GM19099 (cell line): ENCODE data around the gene MIGA2.

Source experiments
- POLR2A ChIP-seq: IDR thresholded peaks from 3 replicates; pipeline ENCODE4 v1.6.1; 2011; ENCODE audit warnings: low read depth; ENCODE audit not compliant: insufficient read length; ENCODE audit errors: extremely low read depth

The MIGA2 gene

DNA sequence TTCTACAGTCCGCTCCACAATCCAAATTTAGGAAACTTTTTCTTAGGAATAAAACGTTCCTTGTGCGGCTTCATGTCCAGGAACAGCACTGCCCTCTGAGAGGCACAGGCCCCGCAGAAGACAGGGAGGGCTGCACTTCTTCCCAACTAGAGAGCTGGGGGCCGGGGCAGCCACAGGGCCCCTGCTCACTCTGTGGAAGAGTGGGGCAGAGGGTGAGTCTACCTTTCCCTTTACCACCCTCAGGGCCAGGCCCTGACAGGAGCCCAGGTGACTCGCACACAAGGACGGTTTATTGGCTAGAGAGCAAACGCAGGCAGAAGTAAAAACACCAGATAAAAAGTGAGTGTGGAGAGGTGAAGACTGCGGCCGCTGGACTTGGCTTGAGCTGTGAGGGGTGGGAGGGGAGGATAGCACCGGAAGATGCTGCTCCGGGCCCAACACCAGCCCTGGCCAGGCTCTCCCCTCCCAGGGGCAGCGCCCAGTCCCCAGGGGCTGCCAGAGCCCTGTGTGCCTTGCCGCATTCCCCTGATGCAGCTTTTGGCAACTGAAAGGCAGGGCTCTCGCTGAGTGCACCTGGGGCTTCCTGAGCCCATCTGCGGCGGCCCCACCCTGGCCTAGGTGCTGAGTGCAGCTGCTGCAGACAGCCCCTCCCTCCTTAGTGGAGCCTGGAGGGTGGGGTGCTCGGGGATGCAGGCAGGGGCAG, 28.5 kb upstream of the MIGA2 start:
- peak; percentile 19 for TF ChIP-seq POLR2A

GRCh38 chr9:129008469-129008965, 27.9 kb upstream of the MIGA2 start:
- TF ChIP-seq POLR2A, result no peak

DNA sequence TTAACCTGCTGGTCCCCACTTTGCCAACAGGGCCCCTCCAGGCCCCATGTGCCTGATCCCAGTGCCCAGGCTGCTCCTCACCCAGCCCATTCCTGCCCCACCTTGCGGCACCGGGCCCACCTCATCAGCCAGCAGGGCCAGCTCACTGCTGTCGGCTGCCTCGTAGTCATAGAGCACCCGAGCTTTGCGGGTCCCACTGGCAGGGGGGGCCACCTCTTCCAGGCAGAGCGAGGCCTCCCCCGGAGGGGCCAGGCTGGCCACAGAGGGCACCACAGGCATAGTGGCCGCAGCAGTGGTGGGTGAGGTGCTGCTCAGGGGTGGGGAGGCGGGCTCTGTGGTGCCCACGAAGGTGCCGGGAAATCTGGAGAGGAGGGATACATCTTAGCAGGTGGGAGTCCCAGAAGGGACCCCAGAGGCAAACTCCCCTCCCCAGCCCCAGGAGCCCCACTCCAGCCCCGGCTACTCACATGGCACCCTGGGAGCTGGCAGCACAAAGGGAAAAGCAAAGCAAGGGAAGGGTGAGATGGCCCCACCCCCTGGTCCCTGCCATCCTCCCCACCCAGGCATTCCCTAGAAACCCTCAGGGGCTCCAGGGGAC, 27.3 kb upstream of the MIGA2 start:
- TF ChIP-seq POLR2A, result no peak

DNA sequence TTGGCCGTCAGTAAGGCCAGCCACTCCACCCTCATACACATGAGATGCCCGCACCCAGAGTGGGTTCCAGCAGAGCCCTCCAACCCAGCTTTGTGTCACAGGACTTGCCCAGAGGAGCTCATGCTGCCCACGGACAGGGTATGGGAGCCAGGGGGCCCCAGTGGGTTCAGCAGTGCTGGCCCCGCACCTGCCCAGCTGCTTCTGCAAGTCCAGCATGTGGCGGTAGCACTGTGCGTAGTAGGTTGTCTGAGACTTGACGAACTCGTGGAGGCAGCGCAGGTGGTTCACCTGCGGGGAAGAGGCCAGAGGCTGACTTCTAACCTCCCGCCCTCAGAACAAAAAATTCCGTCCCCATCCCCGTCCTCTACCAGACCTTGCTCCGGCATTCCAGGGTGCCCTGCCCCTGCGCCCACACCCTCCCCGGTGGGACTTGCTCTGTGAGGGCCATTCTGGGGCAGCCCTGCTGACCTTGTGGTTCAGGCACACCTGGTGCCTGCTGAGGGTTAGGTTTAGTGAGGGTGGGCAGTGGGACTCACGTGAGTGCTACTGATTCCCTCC, 26.8 kb upstream of the MIGA2 start:
- no peak for TF ChIP-seq POLR2A

DNA sequence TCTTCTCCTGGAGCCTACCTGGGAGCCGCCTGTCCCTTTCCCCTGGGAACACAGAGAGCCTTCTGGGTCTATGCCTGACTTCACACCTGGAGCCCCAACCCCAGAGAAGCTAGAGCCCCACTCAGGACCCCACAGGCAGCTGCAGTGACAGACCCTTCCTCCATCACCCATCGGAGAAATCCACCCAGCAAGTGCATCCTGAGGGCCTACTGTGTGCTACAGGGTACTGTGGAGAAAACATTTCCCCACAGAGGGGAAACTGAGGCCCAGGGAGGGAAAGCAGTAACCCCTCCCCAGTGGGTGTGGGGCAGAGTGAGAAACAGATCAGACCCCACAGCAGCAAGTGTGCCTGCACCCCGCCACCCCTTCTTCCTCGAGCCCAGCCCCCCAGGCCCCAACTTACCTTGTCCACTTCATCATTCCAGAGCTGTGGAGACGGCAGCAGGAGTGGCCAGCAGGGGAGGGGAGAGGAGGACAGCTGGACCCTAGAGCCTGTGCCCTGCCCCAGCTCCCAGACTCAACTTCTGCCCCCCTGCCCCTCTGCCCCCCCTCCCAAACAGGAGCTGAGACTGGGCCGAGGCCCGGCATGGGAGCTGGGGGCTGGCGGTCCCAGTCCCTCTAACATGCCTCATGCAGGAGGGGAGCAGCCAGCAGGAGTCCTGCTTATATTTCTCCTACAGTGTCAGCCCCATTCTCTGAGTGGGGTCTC, 26.0 kb upstream of the MIGA2 start:
- TF ChIP-seq POLR2A, result no peak

GRCh38 chr9:129011170-129011569, 25.3 kb upstream of the MIGA2 start:
- no peak for TF ChIP-seq POLR2A

DNA sequence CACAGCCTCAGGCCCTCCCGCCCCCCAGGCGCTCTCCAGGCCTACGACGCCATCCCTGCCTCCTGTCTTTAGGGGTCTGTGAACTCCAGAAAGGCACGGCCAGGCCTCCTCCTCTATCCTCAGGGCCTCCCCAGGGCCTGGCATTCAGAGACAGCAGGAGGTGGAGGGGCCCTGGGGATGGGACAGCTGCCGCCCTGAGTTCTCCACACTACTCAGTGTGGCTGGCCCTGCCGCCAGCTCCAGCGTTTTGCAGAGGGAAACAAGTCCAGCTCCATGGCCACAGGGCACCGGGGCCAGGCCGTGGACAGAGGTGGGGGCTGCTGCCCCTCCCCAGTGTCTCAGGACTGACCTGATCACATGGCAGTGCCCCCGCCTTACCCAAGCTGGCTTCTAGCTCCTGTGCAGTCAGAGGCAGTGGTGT, 24.7 kb upstream of the MIGA2 start:
- TF ChIP-seq POLR2A, result no peak

DNA sequence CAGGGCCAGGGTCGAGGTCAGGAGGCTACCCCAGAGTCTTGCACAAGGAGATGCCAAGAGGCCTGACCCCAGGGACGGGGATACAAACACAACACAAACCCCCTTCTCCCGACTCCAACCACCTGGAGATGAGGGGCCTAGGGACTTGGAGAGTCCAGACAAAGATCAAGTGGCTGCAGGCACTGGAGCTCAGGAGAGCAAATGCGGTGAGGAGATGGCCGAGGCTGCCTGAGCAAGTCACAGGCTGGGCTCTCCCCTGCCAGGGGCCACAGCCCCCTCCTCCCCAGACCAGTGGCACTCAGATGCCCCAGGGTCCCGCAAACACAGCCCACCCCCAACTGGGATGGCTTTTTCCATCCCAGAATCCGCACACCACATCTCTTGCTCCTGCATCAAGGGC, 24.1 kb upstream of the MIGA2 start:
- no peak for TF ChIP-seq POLR2A

DNA sequence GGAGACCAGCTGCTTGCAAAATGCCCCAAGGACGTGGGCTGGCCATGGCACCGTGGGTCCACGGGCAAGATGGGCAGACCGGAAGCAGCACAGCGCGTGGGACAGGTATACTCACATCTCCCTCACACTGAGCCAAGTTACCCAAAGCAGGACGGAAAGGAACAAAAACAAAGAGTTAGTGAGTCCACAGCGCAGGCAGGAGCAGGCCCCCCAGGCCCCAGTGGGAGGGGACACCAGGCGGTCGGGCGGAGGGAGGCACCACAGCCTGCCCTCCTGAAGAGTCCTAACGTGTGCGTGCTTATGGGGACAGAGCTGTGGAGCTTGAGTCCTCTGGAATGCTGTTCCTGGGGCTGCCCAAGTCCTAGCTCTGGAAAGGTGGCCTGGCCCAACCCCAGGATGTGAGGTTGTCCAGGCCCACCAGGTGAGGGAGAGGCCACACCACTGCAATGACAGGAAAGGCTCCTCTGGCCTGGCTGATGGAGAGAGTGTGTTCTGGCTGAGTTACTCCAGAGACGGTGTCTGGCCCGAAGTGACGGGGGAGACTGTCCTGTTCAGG, 23.5 kb upstream of the MIGA2 start:
- no peak for TF ChIP-seq POLR2A

GRCh38 chr9:129013674-129014073, 22.8 kb upstream of the MIGA2 start:
- TF ChIP-seq POLR2A, result no peak

GRCh38 chr9:129014124-129014523, 22.3 kb upstream of the MIGA2 start:
- TF ChIP-seq POLR2A, result no peak

DNA sequence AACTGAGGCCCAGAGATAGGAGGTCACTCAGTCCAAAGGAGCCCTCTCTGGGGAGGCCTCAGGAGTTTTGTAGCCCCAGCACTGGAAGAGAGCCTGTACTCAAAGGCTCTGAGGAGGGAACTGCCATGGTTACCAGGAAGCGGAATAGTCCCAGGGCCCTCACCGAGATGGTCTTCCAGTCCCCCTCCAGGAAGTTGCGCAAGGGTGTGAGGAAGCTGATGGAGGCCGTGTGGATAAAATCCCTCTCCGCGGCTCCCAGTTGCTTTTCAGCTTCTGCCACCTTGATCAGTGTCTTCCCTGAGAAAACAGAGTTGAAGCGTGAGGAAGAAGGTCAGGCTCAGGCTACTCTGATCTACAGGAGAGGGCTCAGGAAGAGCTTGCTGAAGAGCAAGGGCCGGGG, 21.8 kb upstream of the MIGA2 start:
- TF ChIP-seq POLR2A, result no peak

GRCh38 chr9:129021091-129021490, 15.3 kb upstream of the MIGA2 start:
- no peak for TF ChIP-seq POLR2A

DNA sequence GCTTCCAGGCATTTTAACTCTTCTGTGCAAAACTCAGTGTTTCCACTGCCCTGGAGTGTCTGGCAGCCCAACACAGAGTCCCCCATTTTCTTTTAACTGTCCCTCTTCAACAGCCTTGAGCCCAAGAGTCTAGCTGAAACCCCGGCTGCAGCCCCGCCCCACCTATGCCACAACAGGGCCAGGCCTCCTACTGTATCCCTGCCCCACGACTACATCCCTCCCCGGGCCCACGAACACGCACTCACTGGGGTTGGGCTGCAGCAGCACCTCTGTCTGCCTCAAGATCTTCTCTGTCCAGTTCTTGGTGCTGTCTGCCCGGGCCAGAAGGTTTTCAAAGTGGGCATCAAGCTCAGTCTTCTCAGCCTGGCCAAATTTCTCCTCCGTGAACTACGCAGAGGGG, 14.4 kb upstream of the MIGA2 start:
- no peak for TF ChIP-seq POLR2A
